ENCODE measurements around the gene SND1. TPM values are rescaled to one million over a fixed set of nuclear protein-coding genes. Genes with fewer than 3 reads are reported as not detected.

The SND1 gene
- total RNA-seq, 1 donor: 241 TPM

- no peak overlapping the region for H3K4me3 ChIP-seq (ENCODE audit: low read depth, low read length)
- no peak for TF ChIP-seq CTCF (IDR thresholded peaks at IDR 0.05; ENCODE audit: insufficient read depth, low read depth, low read length)
- no peak for DNase-seq (ENCODE audit: low read depth)
Observed at GRCh38 chr7:127996253-127997071, 344.5 kb downstream of the SND1 start.

GRCh38 chr7:127997226-127997922 is 345.4 kb downstream of the SND1 start:
- H3K4me3 ChIP-seq (ENCODE audit: low read depth, low read length): no peak overlapping the region
- no peak for DNase-seq (ENCODE audit: low read depth)
- TF ChIP-seq CTCF (IDR thresholded peaks at IDR 0.05; ENCODE audit: insufficient read depth, low read depth, low read length): no peak

- H3K4me3 ChIP-seq (ENCODE audit: low read depth, low read length): no peak overlapping the region
- no peak for TF ChIP-seq CTCF (IDR thresholded peaks at IDR 0.05; ENCODE audit: insufficient read depth, low read depth, low read length)
- no peak for DNase-seq (ENCODE audit: low read depth)
Observed at GRCh38 chr7:127998671-127999070, 346.7 kb downstream of the SND1 start.

GRCh38 chr7:128000048-128000447 is 348.1 kb downstream of the SND1 start:
- no peak for DNase-seq (ENCODE audit: low read depth)
- no peak for TF ChIP-seq CTCF (IDR thresholded peaks at IDR 0.05; ENCODE audit: insufficient read depth, low read depth, low read length)
- H3K4me3 ChIP-seq (ENCODE audit: low read depth, low read length): no peak overlapping the region

GRCh38 chr7:128000854-128001265 is 348.9 kb downstream of the SND1 start:
- peak; percentile 69 for DNase-seq (ENCODE audit: low read depth)
- H3K4me3 ChIP-seq (ENCODE audit: low read depth, low read length): no peak overlapping the region
- no peak for TF ChIP-seq CTCF (IDR thresholded peaks at IDR 0.05; ENCODE audit: insufficient read depth, low read depth, low read length)

- no peak for TF ChIP-seq CTCF (IDR thresholded peaks at IDR 0.05; ENCODE audit: insufficient read depth, low read depth, low read length)
- H3K4me3 ChIP-seq (ENCODE audit: low read depth, low read length): no peak overlapping the region
- no peak for DNase-seq (ENCODE audit: low read depth)
Observed at GRCh38 chr7:128003167-128003566, 351.2 kb downstream of the SND1 start.
